Activated T-cell treated with anti-CD3 and anti-CD28 coated beads, Interleukin-2, amount 50 U/mL, for 72 hours (primary cell): Measurements from ENCODE around the gene PNN. TPM values are rescaled to one million over a fixed set of nuclear protein-coding genes. Genes with fewer than 3 reads are reported as not detected.
"Not testable (repeated sequence)": the region's sequence is repeated elsewhere in the genome, so short reads cannot be mapped to it uniquely, and the experiment has no call there.

Experiments used
- ATAC-seq, 2 donors: fragments of 150-1000 bp; cut with Tn5 transposase; replicated peaks in 1 of 2; 2 replicates each; pipeline ENCODE4 v1.10.0; 2021; ENCODE audit warnings: moderate library complexity in 2 of 2, mild to moderate bottlenecking in 1 of 2
- DNase-seq, 2 donors: peaks; one replicate each; pipeline ENCODE4 v3.0.0; 2021 to 2022; ENCODE audit warnings: mixed read lengths in 1 of 2
- H3K27ac Mint-ChIP-seq: one replicate; pipeline ENCODE4 v1.8.0; 2022; ENCODE audit warnings: mild to moderate bottlenecking, moderate library complexity, mixed read lengths
- H3K27me3 Mint-ChIP-seq: one replicate; pipeline ENCODE4 v1.8.0; 2022; ENCODE audit warnings: low read depth, mixed read lengths
- H3K36me3 Mint-ChIP-seq, 2 donors: one replicate each; pipeline ENCODE4 v1.8.0; 2022; ENCODE audit warnings: mixed read lengths in 2 of 2, mild to moderate bottlenecking in 1 of 2; ENCODE audit not compliant: insufficient read depth in 2 of 2
- H3K4me1 Mint-ChIP-seq: one replicate; pipeline ENCODE4 v1.8.0; 2022; ENCODE audit warnings: low read depth, mixed read lengths
- H3K4me3 Mint-ChIP-seq, 2 donors: one replicate each; pipeline ENCODE4 v1.8.0; 2022; ENCODE audit warnings: mild to moderate bottlenecking in 2 of 2, mixed read lengths in 2 of 2, moderate library complexity in 2 of 2
- H3K9me3 Mint-ChIP-seq, 2 donors: one replicate each; pipeline ENCODE4 v1.8.0; 2022; ENCODE audit warnings: mixed read lengths in 2 of 2
- total RNA-seq, 2 donors: library from RNA; stranded (reverse); gene quantifications; one replicate each; pipeline ENCODE4 v1.2.3, GENCODE V29; 2022

PNN gene
- total RNA-seq, 2 donors from 2014 or later, result 102 to 130 TPM

- ATAC-seq, result no peak
- no peak for DNase-seq
- no peaks in the 10 kb centered on the region for H3K36me3 Mint-ChIP-seq
- H3K9me3 Mint-ChIP-seq, result no peaks in the 10 kb centered on the region
- H3K27me3 Mint-ChIP-seq, result no peaks in the 10 kb centered on the region
- H3K27ac Mint-ChIP-seq, result peak overlapping the region; percentile 99
- peak overlapping the region in 1 of 2 donors; percentile 86 for H3K4me3 Mint-ChIP-seq
- H3K4me1 Mint-ChIP-seq, result peaks cover 48% of the 10 kb centered on the region
These were observed 53.0 kb downstream of the PNN start for GRCh38 chr14:39228044-39228443.

GRCh38 chr14:39228509-39229221 lies 53.6 kb downstream of the PNN start:
- Mint-ChIP-seq H3K36me3 (no peaks in the 10 kb centered on the region), H3K27me3 (no peaks in the 10 kb centered on the region), H3K9me3 (no peaks in the 10 kb centered on the region), H3K27ac (peak overlapping the region; percentile 99), H3K4me1 (peaks cover 50% of the 10 kb centered on the region), H3K4me3 (peak overlapping the region; percentile 68 to 86)
- ATAC-seq (no peak), DNase-seq (peak in 1 of 2 donors; percentile 4)

GRCh38 chr14:39229222-39229543 lies 54.1 kb downstream of the PNN start:
- Mint-ChIP-seq H3K4me3 (peak overlapping the region; percentile 69 to 86), H3K4me1 (peaks cover 50% of the 10 kb centered on the region)

GRCh38 chr14:39229601-39230110 lies 54.6 kb downstream of the PNN start:
- H3K27me3 Mint-ChIP-seq, result no peaks in the 10 kb centered on the region
- peak overlapping the region; percentile 99 for H3K27ac Mint-ChIP-seq
- no peaks in the 10 kb centered on the region for H3K36me3 Mint-ChIP-seq
- peak; percentile 25 to 36 for ATAC-seq
- H3K4me1 Mint-ChIP-seq, result peaks cover 50% of the 10 kb centered on the region
- no peaks in the 10 kb centered on the region for H3K9me3 Mint-ChIP-seq
- H3K4me3 Mint-ChIP-seq, result peak overlapping the region; percentile 54 to 69
- peak; percentile 8 to 13 for DNase-seq

More at GRCh38 chr14:39229222-39229543, 54.1 kb downstream of the PNN start:
- ATAC-seq (peak; percentile 96), DNase-seq (peak; percentile 70 to 81)
- Mint-ChIP-seq H3K36me3 (no peaks in the 10 kb centered on the region), H3K27me3 (no peaks in the 10 kb centered on the region), H3K27ac (peak overlapping the region; percentile 99), H3K9me3 (no peaks in the 10 kb centered on the region)

GRCh38 chr14:39230416-39231035 lies 55.5 kb downstream of the PNN start:
- Mint-ChIP-seq H3K4me3 (peak overlapping the region; percentile 61 to 71), H3K36me3 (no peaks in the 10 kb centered on the region), H3K27ac (peak overlapping the region; percentile 86), H3K9me3 (no peaks in the 10 kb centered on the region), H3K4me1 (peaks cover 50% of the 10 kb centered on the region), H3K27me3 (no peaks in the 10 kb centered on the region)
- peak; percentile 18 to 29 for DNase-seq
- ATAC-seq, result no peak

- H3K27ac Mint-ChIP-seq, H3K27me3 Mint-ChIP-seq, H3K9me3 Mint-ChIP-seq, H3K36me3 Mint-ChIP-seq: not testable (repeated sequence)
- peaks cover 50% of the 10 kb centered on the region for H3K4me1 Mint-ChIP-seq
- peak overlapping the region in 1 of 2 donors; percentile 26 for H3K4me3 Mint-ChIP-seq
- peak; percentile 28 to 48 for DNase-seq
- ATAC-seq, result peak in 1 of 2 donors; percentile 25
These were observed 56.9 kb downstream of the PNN start for GRCh38 chr14:39231751-39232553.

Other genes with a start within 250 kb of the PNN start
- gene SEC23A, start 72.0 kb upstream of the PNN start, total RNA-seq, result 10 to 100 TPM; 60.9 to 71.3 TPM
- 10 to 100 TPM; 25.5 to 27.2 TPM for gene GEMIN2, start 60.9 kb upstream of the PNN start, total RNA-seq
- gene TRAPPC6B, start 4.9 kb upstream of the PNN start, total RNA-seq, result 10 to 100 TPM; 40.8 to 42.4 TPM
- 10 to 100 TPM; 54.5 to 56.7 TPM for gene MIA2, start 58.7 kb downstream of the PNN start, total RNA-seq